GM18951 (cell line): ENCODE results near the gene PHACTR1.
"Not testable (repeated sequence)": the region's sequence is repeated elsewhere in the genome, so short reads cannot be mapped to it uniquely, and the experiment has no call there.

Experiments used
- POLR2A ChIP-seq: IDR thresholded peaks from 4 replicates; pipeline ENCODE4 v1.6.1; 2011; ENCODE audit warnings: mild to moderate bottlenecking; ENCODE audit not compliant: insufficient read length, insufficient read depth; ENCODE audit errors: extremely low read depth
- in situ Hi-C: fragments of 300-500 bp; cut with MboI; formaldehyde crosslinking; loops from one replicate; pipeline ENCODE4 v1.12.0; 2022; ENCODE audit warnings: low sequenced_read_pairs, mixed read lengths, inconsistent platforms; ENCODE audit not compliant: unreplicated experiment

PHACTR1 gene

DNA sequence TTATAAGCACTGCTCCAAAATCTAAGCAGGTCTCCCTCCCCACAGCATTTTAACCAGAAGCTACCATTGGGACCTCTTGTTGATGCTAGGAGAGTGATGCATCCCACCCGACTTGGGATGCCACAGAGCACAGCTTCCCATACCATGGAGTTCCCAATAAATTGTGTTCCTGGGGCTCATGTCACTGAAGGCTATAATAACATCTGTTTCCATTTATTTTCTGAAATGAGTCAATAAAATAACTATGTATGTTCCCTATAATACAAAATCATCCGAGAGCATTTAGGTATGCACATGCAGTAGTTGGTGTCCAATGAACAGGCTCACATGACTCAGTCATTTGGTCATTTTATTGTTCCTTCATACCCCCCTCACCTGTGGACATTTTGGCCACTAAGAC lies 407.6 kb downstream of the PHACTR1 start:
- in situ Hi-C loops: no loop called here
- no peak for TF ChIP-seq POLR2A

GRCh38 chr6:13125841-13126240 lies 409.3 kb downstream of the PHACTR1 start:
- in situ Hi-C loops: no loop called here
- TF ChIP-seq POLR2A: no peak

- TF ChIP-seq POLR2A: no peak
- in situ Hi-C loops: no loop called here
These were observed 415.5 kb downstream of the PHACTR1 start for GRCh38 chr6:13131935-13132661.

DNA sequence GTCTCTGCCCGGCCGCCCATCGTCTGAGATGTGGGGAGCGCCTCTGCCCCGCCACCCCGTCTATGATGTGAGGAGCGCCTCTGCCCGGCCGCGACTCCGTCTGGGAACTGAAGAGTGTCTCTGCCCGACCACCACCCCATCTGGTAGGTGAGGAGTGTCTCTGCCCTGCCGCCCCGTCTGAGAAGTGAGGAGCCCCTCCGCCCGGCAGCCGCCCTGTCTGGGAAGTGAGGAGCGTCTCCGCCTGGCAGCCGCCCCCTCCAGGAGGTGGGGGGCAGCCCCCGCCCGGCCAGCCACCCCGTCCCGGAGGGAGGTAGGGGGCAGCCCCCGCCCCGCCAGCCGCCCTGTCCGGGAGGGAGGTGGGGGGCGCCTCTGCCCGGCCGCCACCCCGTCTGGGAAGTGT lies 417.3 kb downstream of the PHACTR1 start:
- in situ Hi-C loops: not testable (repeated sequence)

- no peak for TF ChIP-seq POLR2A
- in situ Hi-C loops: no loop called here
These were observed 418.6 kb downstream of the PHACTR1 start for GRCh38 chr6:13135152-13135551.

GRCh38 chr6:13139119-13139518 lies 422.6 kb downstream of the PHACTR1 start:
- no peak for TF ChIP-seq POLR2A
- in situ Hi-C loops: no loop called here

DNA sequence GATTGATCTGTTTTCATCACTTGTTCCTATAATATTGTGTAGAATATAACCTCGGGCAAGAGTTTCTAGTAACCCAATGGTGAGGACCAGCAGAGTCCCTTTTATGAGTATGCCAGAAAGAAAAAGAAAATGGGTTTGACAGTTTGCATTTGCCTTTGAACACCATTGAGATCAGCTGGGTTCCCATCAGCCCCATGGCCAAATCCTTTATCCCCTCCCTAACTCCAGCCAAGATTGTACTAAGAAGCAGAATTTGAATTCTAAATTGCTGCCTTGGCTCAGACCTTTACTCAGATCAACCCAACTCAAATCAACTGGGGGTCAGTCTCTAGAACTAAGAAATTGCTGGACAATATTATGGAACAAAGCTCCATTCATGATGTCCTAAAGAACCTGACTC lies 424.4 kb downstream of the PHACTR1 start:
- TF ChIP-seq POLR2A: no peak
- in situ Hi-C loops: no loop called here

DNA sequence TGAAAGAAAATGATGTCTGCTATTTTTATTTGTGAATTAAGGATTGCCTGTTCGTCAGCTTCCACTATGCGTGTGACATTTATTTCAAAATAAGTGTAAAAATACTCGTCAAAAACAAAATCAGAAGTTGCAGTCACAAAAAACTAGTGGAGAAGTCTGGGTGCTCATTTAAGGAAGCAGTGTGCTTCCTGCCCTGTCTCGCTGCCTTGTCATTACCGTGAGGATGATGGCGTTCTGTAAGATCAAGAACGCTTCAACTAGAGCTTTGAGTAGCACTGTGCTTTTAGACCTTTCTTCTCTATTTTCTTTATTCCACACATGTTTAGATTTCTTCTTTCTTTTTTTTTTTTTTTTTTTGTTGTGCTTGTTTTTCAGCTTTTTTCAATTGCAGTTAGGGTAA lies 424.8 kb downstream of the PHACTR1 start:
- in situ Hi-C loops: no loop called here
- TF ChIP-seq POLR2A: no peak

DNA sequence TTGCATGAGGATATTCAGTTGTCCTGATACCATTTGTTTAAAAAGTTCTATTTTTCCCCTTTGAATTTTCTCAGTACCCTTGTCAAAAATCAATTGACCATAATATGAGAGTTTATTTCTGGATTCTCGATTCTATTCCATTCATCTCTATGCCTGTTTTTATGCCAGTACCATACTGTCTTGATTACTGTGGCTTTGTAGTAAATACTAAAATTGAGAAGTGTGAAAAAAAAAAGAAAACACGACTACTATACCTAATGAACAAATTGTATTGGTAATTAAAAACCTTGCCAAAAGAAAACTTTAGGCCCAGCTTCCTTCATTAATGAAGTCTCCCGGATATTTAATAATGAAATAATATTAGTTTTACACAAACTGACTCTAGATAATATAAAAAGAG lies 426.0 kb downstream of the PHACTR1 start:
- TF ChIP-seq POLR2A: no peak

GRCh38 chr6:13146442-13146841 lies 429.9 kb downstream of the PHACTR1 start:
- in situ Hi-C loops: no loop called here

More for the DNA sequence above, 426.0 kb downstream of the PHACTR1 start:
- in situ Hi-C loops: no loop called here

DNA sequence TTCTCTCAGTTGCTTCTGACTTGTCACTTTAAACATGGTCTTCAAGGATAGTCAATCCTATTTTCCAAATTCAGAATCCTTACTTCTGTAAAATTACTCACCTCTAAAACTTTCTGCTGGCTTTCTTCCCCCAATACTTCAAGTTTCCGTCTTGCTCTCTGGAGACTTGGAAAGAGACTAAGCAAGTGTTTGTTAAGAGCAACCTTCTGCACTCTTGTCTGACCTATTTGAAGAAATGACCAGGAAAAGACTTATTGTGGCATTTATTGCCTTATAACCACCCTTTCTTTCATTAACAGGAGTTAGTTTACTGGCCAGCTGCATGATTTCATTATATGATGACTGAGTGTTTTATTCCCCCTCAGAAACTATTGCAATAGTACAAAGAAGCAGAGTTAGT lies 430.8 kb downstream of the PHACTR1 start:
- in situ Hi-C loops: no loop called here
- no peak for TF ChIP-seq POLR2A

More at GRCh38 chr6:13146442-13146841, 429.9 kb downstream of the PHACTR1 start:
- TF ChIP-seq POLR2A: no peak

DNA sequence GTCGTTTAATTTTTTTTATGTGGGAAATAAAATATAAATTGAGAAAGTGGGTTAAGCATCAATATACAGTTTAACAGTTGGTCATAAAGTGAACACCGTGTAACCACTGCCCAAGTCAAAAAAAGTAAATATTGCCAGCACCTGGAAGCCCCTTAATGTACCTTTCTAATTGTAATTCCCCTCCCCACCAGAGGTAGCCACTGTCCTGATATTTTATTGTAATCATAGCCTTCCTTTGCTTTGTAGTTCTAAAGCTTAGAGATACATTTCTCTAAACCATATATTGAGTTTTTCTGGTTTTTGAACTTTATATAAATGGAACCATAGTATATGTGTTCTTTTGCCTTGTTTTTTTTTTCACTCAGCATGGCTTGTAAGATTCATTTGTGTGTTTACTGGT lies 431.2 kb downstream of the PHACTR1 start:
- no peak for TF ChIP-seq POLR2A
- in situ Hi-C loops: no loop called here

DNA sequence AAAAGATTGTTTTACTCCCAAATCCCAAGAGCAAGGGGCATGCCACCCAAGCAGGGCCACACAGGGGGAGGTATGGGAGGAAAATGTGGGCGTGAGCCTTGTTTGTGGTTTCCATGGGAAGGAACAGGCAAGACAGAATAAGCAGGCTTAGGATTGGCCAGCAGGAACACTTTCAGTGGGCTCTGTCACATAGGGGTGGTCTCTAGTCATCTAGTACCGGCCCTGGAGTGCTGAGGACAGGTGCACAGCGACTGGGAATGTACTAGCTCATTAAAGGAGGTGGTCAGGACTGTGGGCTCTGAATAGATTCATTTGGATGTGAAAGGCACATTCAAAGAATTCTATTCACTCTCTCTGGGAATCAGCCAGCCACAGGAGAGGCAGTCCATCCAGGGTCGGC lies 436.2 kb downstream of the PHACTR1 start:
- no peak for TF ChIP-seq POLR2A
- in situ Hi-C loops: no loop called here

- in situ Hi-C loops: no loop called here
These were observed 439.8 kb downstream of the PHACTR1 start for GRCh38 chr6:13156381-13156780.

DNA sequence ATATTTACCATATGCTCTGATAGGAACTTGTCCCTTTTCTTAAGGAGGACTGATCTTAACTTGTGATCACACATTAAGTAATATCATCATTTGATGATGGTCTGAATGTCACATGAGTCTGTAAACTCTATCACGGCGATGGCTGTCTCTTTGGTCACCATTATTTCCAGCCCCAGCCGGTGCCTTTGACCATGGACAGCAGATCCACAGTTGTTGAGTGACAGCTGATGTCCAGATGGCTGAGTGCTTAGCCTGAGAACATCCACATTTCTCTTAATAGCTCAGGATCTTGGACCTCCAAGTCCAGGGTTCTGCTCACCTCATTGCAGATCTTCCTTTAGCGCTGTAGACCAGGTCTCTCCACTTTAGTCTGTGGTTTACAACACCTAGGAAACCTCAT lies 440.7 kb downstream of the PHACTR1 start:
- in situ Hi-C loops: no loop called here

More at GRCh38 chr6:13156381-13156780, 439.8 kb downstream of the PHACTR1 start:
- no peak for TF ChIP-seq POLR2A

More for the DNA sequence above, 440.7 kb downstream of the PHACTR1 start:
- TF ChIP-seq POLR2A: no peak
